Transverse colon (tissue), 4 donors: Measurements from ENCODE around the gene PYGM.

Source experiments
- EP300 ChIP-seq: sonication (generic); formaldehyde crosslinking; IDR thresholded peaks from one replicate; pipeline ENCODE4 v1.6.1; 2017; ENCODE audit warnings: antibody characterized with exemption, low read depth
- POLR2A ChIP-seq: fragments of 450-650 bp; IDR thresholded peaks from one replicate; pipeline ENCODE4 v1.6.1; 2016; ENCODE audit warnings: antibody characterized with exemption, mild to moderate bottlenecking, moderate library complexity
- POLR2AphosphoS5 ChIP-seq, 3 donors: sonication (generic); formaldehyde crosslinking; IDR thresholded peaks; one replicate each; pipeline ENCODE4 v1.6.1; 2016; ENCODE audit warnings: antibody characterized with exemption in 3 of 3
- TF ChIP-seq, protein P1 (sequence below), 5 experiments: fragments of 200-600 bp in 3 of 5; fragments of 450-650 bp in 2 of 5; sonication (generic) in 3 of 5; IDR thresholded peaks; 1 replicate in 2 of 5; 2 replicates in 3 of 5; pipeline ENCODE4 v1.5.1; 2016 to 2017; ENCODE audit warnings: antibody characterized with exemption in 5 of 5, inconsistent platforms in 3 of 5, mild to moderate bottlenecking in 2 of 5, moderate library complexity in 1 of 5

GRCh38 chr11:64766881-64767280 lies 7.1 kb upstream of the PYGM start:
- TF ChIP-seq, protein P1, sequence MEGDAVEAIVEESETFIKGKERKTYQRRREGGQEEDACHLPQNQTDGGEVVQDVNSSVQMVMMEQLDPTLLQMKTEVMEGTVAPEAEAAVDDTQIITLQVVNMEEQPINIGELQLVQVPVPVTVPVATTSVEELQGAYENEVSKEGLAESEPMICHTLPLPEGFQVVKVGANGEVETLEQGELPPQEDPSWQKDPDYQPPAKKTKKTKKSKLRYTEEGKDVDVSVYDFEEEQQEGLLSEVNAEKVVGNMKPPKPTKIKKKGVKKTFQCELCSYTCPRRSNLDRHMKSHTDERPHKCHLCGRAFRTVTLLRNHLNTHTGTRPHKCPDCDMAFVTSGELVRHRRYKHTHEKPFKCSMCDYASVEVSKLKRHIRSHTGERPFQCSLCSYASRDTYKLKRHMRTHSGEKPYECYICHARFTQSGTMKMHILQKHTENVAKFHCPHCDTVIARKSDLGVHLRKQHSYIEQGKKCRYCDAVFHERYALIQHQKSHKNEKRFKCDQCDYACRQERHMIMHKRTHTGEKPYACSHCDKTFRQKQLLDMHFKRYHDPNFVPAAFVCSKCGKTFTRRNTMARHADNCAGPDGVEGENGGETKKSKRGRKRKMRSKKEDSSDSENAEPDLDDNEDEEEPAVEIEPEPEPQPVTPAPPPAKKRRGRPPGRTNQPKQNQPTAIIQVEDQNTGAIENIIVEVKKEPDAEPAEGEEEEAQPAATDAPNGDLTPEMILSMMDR (IDR thresholded peaks at IDR 0.05), result no peak
- TF ChIP-seq POLR2A (no peak), POLR2AphosphoS5 (IDR thresholded peaks at IDR 0.05) (no peak), EP300 (no peak)
